ENCODE data around the gene HELLS.
"Not testable (repeated sequence)": the region's sequence is repeated elsewhere in the genome, so short reads cannot be mapped to it uniquely, and the experiment has no call there.

Gene HELLS

DNA sequence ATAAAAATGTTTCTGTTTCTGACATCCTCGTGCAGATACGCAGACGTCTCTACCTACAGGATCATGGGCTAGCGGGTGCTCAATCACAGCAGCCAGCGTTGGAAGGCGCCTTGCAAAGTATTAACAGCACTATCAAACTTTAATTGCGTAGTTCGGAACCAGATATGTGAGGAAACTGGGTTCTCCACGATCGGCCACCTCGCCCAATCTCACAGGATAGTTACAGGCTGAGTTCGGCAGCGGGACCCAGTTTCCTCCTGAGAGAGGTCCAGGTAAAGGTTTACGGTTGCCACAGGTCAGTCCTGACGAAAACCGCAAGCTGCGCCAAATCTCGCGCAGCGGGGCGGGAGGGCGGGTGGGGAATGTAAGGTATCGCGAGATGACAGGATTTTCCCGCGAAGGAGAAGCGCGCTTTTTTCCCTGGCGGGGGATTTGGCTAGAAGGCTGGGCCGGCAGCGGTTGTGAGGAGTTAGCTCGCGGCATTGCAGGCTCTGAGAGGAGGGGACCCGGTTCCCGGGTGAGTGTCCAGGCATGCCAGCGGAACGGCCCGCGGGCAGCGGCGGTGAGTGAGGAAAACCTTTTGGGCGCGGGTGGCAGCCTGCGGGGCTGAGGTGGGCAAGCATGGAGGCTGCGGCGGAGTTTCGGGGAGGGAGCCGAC is at the start of gene HELLS:
Gene HELLS (plus strand): TSS at position 398 of the 658 bp plus-strand sequence. CDS start 134 bp downstream, at position 532.
- DNase-seq: peak; percentile 67

- no peak for DNase-seq
These were observed 49.6 kb upstream of the HELLS start for GRCh38 chr10:94496010-94496409.

DNA sequence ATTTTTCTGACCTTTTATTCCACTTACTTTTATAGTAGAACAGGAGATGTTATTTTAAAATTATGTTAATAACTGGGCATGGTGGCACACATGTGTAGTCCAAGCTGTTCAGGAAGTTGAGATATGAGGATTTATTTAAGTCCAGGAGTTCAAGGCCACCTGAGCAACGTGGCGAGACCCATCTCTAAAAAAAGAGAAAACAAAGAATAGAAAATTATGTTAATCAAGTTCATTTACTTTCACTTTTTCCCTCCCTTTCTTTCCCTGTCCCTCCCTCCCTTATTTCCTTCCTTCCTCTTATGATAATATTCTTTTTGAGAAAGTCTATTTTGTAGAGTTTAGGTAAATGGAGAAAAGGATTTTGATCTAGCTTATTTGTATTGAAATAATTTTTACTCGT is 48.9 kb upstream of the HELLS start:
- DNase-seq: no peak

GRCh38 chr10:94500063-94500462 is 45.5 kb upstream of the HELLS start:
- no peak for DNase-seq

- no peak for DNase-seq
These were observed 24.0 kb upstream of the HELLS start for GRCh38 chr10:94521276-94522250.

DNA sequence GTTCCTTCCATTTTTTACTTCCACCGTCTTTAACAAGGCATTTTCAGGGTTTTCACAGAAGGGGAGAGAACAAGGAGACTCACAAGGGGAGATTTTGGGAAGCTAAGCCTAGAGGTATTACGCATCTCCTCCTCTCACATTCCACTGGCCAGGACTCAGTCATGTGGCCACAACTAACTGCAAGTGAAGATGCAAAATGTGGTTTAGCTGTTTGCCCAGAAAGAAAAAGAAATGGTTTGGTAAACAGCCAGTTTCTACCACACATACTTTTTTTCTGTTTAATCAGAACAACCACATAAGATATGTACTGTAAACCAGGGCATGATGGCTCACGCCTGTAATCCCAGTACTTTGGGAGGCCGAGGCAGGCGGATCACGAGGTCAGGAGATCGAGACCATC is 21.4 kb upstream of the HELLS start:
- DNase-seq: no peak

DNA sequence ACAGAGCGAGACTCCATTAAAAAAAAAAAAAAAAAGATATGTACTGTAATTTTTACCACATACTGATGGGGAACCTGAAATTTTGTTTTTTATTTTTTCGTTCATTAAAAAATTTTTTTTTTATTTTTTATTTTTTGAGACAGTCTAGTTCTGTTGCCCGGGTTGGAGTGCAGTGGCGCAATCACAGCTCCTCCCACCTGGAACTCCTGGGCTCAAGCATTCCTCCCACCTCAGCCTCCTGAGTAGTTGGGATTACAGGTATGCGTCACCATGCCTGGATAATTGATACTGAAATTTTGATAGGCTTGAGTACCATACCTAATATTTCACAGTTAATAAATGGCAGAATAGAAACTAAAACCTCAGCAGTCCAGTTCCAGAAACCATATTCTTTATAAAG is 20.9 kb upstream of the HELLS start:
- no peak for DNase-seq

GRCh38 chr10:94531550-94531949 is 14.0 kb upstream of the HELLS start:
- DNase-seq: not testable (repeated sequence)

GRCh38 chr10:94533027-94533426 is 12.6 kb upstream of the HELLS start:
- DNase-seq: no peak

DNA sequence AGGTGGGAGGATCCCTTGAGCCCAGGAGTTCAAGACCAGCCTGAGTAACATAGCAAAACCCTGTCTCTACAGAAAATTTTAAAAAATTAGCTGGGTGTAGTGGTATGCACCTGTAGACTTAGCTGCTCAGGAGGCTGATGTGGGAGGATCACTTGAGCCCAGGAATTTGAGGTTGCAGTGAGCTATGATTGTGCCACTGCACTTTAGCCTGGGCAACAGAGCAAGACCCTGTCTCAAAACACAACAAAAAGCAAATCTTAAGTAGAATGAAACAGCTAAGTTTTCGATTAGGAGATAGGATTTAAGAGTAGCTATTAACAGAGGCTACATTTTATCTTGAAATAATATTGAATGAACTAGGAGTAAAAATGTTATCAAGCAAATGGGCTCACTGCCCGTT is 3.3 kb upstream of the HELLS start:
- DNase-seq: not testable (repeated sequence)

DNA sequence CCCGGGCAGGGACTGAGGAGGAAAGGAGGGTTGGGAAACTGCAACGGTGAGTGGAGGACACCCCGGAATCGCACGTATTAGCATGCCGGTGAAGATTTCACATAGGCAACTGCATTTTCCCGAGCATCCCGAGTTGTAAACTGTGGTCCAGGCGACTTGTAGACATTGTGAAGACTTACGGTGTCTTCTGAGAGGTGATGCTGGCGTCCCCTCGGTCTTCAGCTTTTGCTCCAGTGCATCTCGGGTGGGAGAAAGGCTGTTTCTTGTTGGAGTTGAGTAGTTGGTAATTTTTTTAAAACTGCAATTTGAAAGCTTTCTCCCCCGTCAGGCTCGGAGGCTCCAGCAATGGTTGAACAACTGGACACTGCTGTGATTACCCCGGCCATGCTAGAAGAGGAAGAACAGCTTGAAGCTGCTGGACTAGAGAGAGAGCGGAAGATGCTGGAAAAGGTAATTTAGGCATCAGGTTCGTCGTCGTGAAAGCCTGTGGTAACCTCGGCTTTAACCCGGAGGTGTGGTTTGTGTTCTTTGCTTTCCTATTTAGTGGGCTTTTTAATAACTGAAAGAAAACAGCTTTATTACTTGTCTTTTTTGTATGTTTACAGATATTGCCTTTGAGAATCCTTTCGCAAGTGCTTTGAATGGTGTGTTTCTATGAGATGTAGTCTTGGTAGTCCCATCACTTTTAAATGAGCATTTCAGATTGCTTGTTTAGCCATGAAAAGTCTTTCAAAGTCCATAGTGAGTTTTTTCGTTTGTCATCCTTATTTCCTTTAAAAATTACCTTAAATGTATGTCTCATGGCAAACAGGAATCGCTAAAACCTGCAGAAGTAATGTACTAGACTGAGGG is 687 bp downstream of the HELLS start:
- DNase-seq: no peak

DNA sequence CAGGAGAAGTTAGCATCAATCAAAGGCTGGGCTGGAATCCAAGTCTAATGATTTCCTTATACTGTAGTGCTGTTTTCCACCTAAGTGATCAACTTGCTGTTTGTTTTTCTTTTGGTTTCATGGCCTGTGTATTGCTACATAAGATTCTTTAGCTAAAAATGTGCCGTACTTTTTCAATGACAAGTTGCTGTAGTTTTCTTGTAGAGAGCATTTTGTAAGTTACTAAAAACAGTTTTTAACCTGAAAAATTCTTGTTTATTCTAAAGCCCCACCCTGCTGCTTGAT is 1.3 kb downstream of the HELLS start:
- no peak for DNase-seq

DNA sequence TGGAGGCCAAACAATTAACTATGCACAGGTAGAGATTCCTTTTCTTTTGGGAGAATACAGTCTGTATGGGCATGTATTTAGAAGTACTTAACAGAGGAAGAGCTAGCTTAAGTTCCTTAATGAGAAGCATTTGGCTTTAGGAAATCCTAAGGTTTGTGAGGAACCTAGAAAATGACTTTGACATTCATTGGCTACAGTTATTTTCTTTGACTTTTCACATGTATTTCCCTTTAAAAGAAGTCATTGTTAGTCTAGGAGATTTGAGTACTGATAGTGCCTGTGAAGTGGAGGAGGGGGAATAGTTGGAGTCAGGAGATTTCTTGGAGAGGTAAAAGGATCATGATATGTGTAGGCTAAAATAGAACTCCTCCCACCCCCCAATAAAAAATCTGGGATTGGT is 3.6 kb downstream of the HELLS start:
- DNase-seq: no peak

DNA sequence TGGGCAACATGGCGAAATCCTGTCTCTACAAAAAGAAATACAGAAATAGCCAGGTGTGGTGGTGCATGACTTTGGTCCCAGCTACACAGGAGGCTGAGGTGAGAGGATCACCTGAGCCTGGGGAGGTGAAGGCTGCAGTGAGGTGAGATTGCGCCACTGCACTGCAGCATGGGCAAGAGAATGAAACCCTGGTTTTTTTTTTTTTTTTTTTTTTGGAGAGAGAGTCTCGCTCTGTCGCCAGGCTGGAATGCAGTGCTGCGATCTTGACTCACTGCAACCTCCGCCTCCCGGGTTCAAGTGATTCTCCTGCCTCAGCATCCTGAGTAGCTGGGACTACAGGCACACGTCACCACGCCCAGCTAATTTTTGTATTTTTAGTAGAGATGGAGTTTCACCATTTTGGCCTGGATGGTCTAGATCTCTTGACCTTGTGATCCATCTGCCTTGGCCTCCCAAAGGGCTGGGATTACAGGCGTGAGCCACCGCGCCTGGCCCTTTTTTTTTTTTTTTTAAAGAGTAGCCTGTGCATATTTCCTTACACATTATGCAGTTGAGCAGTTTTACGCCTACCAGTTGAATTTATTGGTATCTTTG is 22.2 kb downstream of the HELLS start:
- DNase-seq: not testable (repeated sequence)

- DNase-seq: no peak
These were observed 25.5 kb downstream of the HELLS start for GRCh38 chr10:94571081-94571480.

DNA sequence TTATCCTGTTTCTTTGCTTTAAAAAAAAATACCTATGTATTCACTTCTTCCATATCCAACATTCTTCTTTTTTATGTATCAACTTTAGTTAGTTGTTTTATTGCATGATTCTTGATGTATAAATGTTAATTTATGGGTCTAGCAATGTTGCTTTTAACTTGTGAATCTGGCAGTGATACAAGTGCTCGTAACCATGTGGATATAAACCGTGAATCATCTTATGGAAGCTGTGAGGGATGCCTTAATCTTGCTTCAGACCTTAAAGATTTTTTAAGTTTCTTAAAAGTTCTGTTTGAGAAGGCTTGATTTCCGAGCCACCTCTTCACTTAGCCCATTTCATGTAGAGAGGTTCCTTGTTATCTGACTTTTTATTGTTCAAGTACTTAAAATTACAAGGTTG is 25.9 kb downstream of the HELLS start:
- DNase-seq: no peak

- DNase-seq: no peak
These were observed 33.2 kb downstream of the HELLS start for GRCh38 chr10:94578790-94579189.

- DNase-seq: no peak
These were observed 37.5 kb downstream of the HELLS start for GRCh38 chr10:94583124-94583523.

GRCh38 chr10:94591461-94592205 is 46.0 kb downstream of the HELLS start:
- no peak for DNase-seq

DNA sequence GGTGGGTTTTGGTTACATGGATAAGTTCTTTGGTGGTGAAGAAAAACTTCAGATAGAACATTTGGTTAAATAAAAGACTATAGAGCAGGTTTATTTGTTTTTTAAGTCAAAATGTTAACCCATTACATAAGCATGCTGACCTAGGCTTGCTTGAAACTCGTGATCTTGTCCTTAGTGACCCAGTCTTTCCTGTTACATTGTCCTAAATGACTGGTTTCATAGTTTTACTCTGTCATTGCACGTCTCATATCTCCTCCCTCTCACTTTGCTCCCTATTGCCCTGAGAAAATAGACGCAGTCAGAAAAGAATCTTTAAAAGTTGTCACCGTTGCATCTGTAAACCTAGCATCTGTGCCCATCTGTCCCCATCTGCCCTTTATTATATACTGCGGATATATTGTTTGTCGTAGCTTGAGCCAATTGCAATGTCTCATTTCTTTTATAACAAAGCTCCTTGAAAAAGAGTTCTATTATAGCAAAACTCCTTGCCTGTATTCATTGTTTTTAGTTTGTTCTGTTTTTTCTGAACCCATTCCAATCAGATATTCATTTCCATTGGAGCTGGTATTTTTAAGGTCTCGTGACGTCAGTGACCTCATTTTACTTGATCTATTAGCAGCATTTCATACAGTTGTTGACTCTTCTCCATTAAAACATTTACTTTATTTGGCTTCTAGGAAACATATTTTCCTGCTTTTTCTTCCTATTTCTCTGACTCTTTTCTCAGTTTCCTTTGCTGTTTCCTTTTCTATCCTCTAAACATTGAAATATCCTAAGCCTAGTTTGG is 57.3 kb downstream of the HELLS start:
- no peak for DNase-seq

GRCh38 chr10:94607111-94607510 is 61.5 kb downstream of the HELLS start:
- no peak for DNase-seq
